HG03565 (cell line): ENCODE data around the gene PARD6G.

Experiments used
- ATAC-seq: cut with Tn5 transposase; IDR thresholded peaks from one replicate; pipeline ENCODE4 v1.9.1; 2021; ENCODE audit warnings: mild to moderate bottlenecking, moderate library complexity; ENCODE audit not compliant: unreplicated experiment

PARD6G gene

GRCh38 chr18:80157708-80158343 lies 89.5 kb downstream of the PARD6G start:
- no peak for ATAC-seq

- ATAC-seq, result peak; percentile 68
Observed at GRCh38 chr18:80154293-80154692, 93.0 kb downstream of the PARD6G start.

- ATAC-seq, result no peak
Observed at GRCh38 chr18:80149667-80150066, 97.6 kb downstream of the PARD6G start.

- ATAC-seq, result no peak
Observed at GRCh38 chr18:80148326-80149199, 98.8 kb downstream of the PARD6G start.

- ATAC-seq, result peak; percentile 45
Observed at GRCh38 chr18:80147418-80148325, 99.6 kb downstream of the PARD6G start.

GRCh38 chr18:80147037-80147417 lies 100.3 kb downstream of the PARD6G start:
- peak; percentile 13 for ATAC-seq

GRCh38 chr18:80145196-80145804 lies 102.0 kb downstream of the PARD6G start:
- ATAC-seq, result no peak

GRCh38 chr18:80143881-80144280 lies 103.4 kb downstream of the PARD6G start:
- no peak for ATAC-seq

- ATAC-seq, result no peak
Observed at GRCh38 chr18:80140455-80140985, 106.8 kb downstream of the PARD6G start.

- no peak for ATAC-seq
Observed at GRCh38 chr18:80137976-80138375, 109.3 kb downstream of the PARD6G start.

- no peak for ATAC-seq
Observed at GRCh38 chr18:80137137-80137536, 110.2 kb downstream of the PARD6G start.

GRCh38 chr18:80136679-80137078 lies 110.6 kb downstream of the PARD6G start:
- ATAC-seq, result no peak

- no peak for ATAC-seq
Observed at GRCh38 chr18:80135136-80135535, 112.2 kb downstream of the PARD6G start.

- ATAC-seq, result no peak
Observed at GRCh38 chr18:80133124-80133523, 114.2 kb downstream of the PARD6G start.

- no peak for ATAC-seq
Observed at GRCh38 chr18:80132180-80132812, 115.0 kb downstream of the PARD6G start.

GRCh38 chr18:80130555-80130954 lies 116.8 kb downstream of the PARD6G start:
- ATAC-seq, result no peak

GRCh38 chr18:80129672-80130367 lies 117.5 kb downstream of the PARD6G start:
- ATAC-seq, result no peak

GRCh38 chr18:80127635-80128034 lies 119.7 kb downstream of the PARD6G start:
- ATAC-seq, result no peak

GRCh38 chr18:80126797-80127196 lies 120.5 kb downstream of the PARD6G start:
- no peak for ATAC-seq

- ATAC-seq, result no peak
Observed at GRCh38 chr18:80124131-80124530, 123.2 kb downstream of the PARD6G start.
